Ovary (tissue), 3 donors: Measurements from ENCODE around the gene SWAP70.

Experiments used
- CTCF ChIP-seq, 3 donors: fragments of 450-650 bp in 2 of 3; fragments of 200-600 bp in 1 of 3; IDR thresholded peaks; one replicate each; pipeline versions ENCODE4 v1.5.1 to v1.8.0; 2016 to 2022; ENCODE audit warnings: antibody characterized with exemption in 3 of 3, mild to moderate bottlenecking in 1 of 3
- EP300 ChIP-seq: sonication (generic); formaldehyde crosslinking; IDR thresholded peaks from one replicate; pipeline ENCODE4 v1.6.1; 2017; ENCODE audit warnings: antibody characterized with exemption
- POLR2A ChIP-seq: fragments of 450-650 bp; IDR thresholded peaks from one replicate; pipeline ENCODE4 v1.6.1; 2017; ENCODE audit warnings: antibody characterized with exemption, mild to moderate bottlenecking, moderate library complexity
- donor health status: DM: no; HTN: no; CAD: no.

DNA sequence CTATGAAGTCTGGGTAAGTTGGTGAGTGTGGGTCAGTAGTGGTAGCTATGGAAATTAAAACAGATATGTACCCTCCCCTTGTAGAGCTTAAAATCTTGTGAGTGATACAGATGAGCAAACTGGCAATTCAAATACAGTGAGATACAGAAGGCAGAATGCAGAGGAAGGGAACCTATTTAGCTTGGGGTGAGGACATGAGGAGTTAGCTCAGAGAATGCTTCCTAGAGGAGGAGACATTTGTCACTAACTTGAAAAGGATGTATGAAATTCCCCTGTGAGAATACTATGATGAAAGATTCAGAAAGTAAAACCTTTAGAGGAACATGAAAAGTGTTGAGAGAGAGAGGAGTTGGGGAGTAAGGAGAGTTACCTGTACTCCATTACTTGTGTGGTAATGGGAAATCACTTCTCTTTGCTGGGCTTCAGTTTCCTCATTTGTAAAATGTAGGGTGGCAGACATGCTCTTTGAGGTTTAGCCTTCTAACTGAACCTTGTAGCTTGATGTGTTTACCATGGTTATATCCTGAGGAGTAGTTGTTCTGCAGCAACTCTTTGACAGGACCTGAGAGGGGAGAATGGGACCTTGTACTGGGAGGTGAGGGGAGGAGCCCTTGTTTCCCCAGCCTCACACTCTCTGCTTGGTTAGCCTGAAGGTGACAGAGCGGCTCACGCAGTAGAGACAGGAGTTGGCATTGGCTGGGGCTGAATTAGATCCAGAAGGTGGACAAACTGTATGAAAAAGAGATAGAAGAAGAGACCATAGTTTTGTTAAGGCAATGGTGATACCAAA is 17.9 kb downstream of the SWAP70 start:
- TF ChIP-seq CTCF (IDR thresholded peaks at IDR 0.05) (no peak), EP300 (no peak), POLR2A (no peak)
